GM19452 (cell line): ENCODE data around the gene METTL22.

ENCODE experiments used
- ATAC-seq: cut with Tn5 transposase; IDR thresholded peaks from one replicate; pipeline ENCODE4 v1.9.1; 2021; ENCODE audit not compliant: unreplicated experiment

Gene METTL22

DNA sequence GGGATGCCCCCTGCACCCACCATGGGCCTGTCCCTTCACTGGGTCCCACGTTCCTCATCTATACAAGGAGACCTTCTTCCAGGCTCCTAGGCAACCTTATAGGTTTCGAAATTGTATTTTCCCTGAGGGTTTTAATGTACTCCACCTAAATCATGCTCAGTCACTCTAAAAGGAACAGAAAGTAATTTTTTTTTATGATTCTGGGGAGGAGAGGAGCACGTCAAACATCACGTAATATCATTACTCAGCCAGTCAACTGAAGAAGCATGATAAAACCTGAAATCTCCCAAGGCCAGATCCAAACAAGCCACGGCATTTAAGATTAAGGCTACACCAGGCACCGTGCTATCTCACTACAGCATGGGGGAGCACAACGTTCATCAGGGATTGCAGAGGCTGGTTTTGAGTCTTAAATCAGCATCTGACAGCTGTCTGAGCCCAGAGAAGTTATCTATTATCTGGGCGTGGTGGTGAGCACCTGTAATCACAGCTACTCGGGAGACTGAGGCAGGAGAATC, 27.3 kb upstream of the METTL22 start:
- no peak for ATAC-seq

DNA sequence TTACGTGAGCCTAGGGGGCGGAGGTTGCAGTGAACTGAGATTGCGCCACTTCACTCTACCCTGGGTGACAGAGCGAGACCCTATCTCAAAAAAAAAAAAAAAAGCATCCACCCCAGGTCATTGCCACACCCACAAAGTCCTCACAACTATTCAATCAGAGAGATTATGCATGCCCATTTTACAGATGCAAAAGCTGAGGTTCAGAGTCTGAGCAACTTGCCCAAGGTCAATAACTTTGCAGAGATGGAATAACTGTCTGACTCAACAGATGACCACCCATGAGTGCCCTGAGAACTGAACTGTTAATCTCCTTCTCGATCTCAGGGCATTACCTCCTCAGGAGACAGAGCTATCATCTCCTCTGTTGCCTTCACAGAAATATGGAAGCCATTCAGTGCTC, 25.7 kb upstream of the METTL22 start:
- no peak for ATAC-seq

DNA sequence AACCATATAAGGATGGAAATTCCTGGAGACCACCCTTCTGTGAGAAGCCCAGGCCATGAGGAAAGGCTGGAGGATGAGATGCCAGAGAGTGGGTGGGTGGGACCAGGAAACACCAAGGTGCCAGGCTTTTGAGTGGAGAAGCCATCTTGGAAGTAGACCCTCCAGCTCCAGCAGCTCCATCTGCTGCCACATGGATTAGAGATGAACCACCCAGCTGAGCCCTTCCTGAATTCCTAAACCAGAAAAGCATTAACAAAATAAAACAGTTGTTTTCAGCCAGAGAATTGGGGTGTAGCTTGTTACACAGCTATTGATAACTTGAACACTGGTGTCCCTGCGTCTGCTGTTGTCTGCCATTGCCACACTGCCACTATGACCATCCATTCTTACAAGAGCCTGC, 24.9 kb upstream of the METTL22 start:
- no peak for ATAC-seq

DNA sequence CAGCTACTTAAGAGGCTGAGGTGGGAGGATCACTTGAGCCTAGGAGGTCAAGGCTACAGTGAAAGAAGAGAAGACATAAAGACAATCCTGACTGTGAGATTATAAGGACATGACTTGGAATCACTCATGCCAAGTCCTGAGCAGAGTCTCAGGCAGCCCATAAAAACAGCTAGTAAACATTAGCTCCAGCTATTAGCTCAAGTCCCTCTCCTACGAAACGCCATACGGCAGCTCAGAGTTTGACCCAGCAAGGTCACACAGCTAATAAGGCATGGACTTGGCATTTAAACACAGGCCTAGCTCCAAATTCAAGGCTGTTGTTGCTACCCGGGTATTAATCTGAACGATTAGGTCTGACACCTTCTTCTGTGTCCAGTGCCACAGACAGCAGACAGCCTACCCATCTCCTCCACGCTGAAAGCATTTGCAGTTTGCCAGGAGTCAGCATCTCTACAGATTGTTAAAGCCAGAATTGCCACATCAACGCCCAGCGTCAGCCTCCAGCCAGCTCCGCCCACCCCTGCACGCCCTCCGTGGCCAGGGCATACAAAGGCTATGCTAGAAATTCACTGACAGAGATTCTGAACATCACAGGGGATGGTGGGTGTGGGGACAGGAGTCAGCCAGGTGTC, 21.2 kb upstream of the METTL22 start:
- no peak for ATAC-seq

DNA sequence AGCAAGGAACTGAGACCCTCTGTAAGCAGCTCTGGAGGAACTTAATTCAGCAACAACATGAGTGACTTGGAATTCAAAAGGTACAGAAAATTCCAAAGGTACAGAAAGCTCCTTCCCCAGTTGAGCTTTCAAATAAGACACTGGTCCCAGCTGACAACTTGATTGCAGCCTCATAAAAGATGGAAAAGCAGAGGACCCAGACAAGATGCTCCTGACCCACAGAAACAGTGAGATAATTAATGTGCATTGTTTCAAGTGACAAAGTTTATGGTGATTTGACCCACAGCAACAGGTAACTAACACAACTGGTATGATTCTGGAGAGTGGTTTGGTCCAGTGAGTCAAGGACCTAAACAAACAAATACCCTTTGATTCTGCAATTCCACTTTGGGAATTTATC, 15.9 kb upstream of the METTL22 start:
- ATAC-seq, result no peak

DNA sequence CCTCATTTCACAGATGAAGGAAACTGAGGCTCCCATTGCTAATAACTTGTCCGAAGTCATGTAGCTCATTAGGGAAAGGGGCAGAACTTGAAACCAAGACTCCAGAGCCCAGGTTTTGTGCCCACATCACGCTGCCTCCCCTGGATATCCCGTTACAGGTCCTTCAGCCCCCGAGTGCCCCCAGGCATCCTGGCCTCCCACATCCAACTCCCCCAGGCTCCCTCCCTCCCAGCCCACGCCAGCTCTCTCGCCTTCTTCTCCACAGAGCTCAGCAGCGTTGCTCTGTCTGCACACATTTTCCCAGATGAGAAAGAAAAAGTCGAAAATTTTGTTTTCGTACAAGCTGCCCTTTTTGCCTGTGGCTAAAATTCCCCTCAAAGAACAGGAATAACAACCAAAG, 14.3 kb upstream of the METTL22 start:
- ATAC-seq, result no peak

DNA sequence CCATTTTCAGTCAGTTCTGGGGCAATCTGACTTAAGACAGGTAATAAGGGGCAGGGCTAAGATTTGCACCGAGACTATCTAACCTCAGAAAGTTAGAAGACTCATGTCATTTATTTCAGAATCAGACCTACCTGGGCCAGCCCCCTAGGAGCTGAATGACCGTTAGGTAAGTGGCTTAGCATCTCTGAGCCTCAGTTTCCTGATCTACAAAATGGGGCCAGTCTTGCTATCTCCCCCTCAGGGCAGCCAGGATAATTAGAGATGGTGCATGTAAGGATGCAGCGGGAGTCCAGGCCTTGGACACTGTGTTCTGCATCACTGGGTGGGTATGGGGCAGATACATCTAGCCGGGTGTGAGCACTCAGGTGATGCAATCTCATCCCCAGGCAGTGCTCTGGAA, 10.4 kb upstream of the METTL22 start:
- no peak for ATAC-seq

DNA sequence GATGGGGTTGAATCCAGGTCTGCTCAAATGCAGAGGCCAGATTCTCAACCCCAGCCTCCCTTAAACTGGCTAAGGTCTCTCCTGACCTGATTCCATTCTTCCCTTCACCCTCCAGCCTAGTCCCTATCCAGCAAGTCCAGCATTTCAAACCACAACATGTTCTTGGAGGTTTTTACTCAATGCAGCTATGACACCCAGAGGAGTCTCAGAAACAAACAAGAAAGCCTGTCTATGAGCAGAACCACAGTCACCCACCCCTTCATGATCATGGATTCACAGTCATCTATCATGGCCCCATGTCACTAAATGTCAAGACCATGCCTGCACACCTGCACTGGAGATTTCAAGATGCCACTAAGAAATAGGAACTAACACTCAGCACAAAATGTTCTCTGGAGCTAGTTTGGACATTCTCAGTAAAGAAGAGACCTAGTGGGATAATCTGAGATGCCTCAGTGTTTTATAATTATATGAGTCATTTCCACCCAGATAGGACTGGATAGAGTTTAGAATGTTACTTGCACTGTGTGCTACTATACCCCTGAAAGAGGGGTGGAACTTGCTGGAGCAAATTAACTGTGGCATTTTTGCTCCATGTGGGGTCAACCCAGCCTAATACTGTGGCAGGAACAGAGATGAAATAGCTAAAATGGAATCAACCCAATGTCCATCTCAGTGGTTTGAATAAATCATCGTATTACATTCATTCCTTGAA, 9.5 kb upstream of the METTL22 start:
- ATAC-seq, result no peak

DNA sequence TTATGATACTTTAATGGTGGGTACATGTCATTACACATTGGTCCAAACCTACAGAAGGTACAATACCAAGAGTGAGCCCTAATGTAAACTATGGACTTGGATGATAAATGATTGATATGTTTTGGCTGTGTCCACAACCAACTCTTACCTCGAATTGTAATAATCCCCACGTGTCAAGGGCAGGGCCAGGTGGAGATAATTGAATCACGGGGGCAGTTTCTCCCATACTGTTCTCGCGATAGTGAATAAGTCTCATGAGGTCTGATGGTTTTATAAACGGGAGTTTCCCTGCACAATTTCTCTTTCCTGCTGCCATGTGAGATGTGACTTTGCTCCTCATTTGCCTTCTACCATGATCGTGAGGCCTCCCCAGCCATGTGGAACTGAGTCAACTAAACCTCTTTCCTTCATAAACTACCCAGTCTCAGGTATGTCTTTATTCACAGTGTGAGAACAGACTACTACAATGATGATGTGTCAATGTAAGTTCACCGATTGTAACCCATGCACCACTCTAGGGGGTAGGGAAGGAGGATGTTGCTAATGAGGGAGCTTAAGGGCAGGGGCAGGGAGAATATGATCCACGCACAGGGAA, 7.0 kb upstream of the METTL22 start:
- ATAC-seq, result no peak

DNA sequence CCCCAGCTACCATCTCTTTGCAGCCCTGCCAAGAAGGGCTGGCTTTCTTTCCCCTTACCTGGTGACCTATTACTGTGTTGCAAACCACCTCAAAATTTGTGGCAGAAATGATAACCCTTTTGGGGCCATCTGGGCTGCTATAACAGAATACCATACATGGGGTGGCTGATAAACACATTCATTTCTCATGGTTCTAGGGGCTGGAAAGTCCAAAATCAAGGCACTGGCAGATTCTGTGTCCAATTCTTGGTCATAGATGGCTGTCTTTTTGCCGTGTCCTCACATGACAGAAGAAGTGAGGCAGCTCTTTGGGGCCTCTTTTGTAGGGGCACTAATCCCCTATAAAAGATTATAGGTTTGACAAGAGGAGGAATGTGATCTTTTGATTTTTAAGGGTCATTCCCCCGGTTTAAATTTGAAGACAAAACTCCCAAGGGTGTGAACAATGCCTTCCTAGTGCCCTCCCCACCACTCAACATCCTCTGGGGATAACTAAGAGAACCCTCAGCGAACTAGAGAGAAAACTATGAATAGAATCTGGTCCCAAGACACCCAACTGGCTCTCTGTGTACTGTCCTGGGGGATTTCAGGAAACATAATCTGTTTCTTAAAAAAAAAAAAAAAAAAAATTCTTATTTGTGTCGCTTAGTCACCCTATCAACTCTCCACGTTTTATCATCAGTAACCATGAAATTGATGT, 1.7 kb upstream of the METTL22 start:
- ATAC-seq, result no peak

DNA sequence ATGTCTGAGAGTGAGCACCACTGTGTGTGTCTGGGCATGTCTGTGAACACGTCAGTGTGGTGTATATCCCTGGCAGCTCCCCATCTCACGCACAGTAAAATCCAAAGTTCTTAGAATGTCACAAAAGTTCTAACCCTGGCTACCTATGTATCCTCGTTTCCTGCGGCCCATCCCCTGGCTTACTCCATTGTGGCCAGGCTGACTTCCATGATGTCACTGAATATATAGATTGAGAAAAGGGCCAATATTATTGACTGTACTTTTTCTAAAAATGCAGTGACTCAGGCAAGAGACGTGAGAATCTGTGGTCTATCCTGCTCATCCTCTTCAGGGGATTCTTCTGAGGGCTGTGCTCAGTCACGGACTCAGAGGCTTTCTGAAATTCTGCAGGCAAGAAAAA, 963 bp upstream of the METTL22 start:
- no peak for ATAC-seq

DNA sequence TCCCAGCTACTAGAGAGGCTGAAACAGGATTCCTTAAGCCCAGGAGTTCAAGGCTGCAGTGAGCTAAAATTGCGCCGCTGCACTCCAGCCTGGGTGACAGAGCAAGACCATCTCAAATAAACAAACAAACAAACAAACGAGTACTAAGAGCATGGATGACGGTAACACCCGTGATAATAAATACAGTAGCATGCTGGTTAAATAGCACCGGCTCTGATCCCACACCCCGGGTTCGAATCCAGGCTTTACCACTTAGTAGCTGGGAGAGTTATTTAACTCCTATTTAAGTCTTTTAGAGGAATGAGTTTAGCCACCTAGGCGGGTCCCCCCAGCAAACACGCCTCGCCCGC, 301 bp upstream of the METTL22 start:
- ATAC-seq, result no peak

DNA sequence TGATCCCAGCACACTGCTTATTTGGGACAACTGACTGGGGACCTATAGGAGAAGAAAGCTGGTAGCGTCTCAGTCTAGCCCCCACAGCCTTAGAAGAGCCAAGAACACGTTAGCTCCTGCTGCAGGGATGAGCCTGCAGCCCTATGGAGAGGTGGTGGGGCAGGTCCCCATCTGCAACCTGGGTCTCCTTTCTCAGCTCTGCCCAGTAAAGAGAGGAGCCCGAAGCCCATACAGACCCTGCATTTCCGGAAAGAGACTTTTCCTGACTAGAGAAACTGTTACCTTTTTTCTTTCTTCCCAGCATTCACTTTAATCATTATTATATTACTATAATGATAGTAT, 788 bp downstream of the METTL22 start:
- no peak for ATAC-seq

DNA sequence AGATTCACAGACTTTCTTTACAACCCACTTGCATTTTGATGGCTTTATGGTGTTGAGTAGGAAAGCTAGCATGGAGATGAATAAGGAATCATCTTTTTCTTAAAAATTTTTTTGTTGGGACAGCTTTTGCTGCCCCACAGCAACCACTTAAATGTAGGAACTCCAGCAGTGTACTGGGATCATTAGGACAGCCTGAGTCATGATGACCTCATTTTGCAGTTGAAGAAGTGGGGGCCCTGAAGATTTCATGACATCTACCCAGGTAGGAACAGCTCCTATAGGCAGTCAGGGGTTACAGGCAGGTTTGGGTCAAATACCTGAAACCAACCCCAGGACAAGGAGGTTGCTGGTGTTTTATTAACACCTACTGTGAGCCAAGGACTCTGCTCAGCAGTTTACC, 2.1 kb downstream of the METTL22 start:
- ATAC-seq, result no peak

DNA sequence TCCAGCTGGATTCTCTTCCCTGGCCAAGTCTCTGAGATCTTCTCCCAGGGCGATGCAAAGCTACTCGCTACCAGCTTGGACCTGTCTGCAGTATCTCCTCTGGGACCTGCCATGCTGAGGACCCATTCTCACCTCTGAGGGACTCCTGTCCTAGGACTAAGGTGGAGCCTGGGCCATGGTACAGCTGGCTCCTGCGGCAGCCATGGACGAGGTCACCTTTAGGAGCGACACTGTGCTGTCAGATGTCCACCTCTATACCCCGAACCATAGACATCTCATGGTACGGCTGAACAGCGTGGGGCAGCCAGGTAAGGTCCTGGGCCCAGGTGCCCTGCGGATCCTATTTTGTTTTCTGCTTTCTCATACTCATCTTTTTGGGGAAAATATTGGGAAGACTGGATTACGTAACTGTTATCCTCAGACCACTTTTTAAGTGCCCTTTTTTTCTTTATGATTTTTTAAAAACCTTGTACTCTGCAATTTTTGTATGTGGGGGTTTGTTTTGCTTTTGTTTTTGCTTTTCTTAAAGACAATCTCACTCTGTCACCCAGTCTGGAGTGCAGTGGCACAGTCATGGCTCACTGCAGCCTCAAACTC, 4.1 kb downstream of the METTL22 start:
- no peak for ATAC-seq

DNA sequence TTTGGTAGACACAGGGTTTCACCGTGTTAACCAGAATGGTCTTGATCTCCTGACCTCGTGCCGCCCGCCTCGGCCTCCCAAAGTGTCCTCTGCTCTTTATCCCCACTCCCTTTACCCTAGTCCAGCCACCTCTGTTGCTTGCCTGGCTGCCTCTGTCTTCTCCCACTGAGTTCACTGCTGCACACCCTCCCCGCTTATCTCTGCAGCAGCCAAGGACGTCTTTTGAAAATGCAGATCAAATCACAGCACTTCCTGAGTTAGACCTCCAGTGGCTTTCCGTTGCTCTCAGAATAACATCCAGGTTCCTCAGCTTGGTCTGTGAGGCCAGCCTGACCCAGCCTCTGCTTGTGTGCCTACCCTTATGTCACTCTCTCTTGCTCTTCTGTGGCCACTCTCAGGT, 5.4 kb downstream of the METTL22 start:
- no peak for ATAC-seq

DNA sequence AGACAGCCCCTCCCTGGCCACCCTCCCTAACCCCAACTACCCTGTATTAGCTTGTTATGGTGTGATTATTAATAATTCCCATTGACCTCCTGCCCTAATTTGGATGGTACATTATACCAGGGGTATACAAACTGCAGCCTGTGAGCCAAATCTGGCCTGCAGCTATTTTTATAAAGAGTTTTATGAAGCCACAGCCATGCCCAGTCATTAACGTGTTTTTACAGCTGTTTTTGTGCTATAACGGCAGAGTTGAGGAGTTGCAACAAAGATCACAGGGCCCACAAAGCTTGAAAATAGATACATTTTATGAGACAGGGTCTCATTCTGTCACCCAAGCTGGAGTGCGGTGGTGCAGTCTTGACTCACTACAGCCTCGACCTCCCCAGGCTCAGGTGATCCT, 6.0 kb downstream of the METTL22 start:
- ATAC-seq, result no peak

DNA sequence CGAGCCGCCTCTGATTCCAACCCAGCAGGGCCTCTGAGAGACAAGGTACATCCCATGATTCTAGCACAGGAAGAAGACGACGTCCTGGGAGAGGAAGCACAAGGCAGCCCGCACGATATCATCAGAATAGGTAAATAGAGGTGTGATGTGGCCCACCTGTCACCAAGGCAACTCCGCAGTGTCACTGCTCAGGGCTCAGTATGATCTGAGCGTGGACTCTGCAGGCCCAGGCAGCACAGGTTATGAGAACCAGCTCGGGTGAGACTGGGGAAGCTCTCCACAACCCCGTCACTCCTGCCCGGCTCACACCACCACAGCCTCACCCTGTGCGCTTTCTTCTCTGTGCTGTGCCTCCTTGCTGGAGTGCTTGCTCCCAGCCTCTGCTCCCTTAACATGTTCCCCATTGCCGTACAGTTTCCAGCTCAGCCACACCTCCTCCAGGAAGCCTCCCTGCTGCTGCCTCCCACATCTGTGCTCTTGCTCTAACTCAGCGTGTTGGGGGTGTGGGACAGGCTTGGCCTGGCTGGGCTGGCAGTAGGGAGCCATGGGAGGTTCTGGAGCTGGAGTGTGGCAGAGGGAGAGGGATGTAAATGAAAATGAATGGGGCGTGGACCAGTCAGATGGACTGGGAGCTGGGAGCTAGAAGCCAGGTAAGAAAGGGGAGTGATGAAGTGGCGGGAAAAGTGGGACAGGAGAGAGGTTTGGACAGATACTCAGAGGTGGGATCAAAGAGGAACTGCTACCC, 7.7 kb downstream of the METTL22 start:
- no peak for ATAC-seq

DNA sequence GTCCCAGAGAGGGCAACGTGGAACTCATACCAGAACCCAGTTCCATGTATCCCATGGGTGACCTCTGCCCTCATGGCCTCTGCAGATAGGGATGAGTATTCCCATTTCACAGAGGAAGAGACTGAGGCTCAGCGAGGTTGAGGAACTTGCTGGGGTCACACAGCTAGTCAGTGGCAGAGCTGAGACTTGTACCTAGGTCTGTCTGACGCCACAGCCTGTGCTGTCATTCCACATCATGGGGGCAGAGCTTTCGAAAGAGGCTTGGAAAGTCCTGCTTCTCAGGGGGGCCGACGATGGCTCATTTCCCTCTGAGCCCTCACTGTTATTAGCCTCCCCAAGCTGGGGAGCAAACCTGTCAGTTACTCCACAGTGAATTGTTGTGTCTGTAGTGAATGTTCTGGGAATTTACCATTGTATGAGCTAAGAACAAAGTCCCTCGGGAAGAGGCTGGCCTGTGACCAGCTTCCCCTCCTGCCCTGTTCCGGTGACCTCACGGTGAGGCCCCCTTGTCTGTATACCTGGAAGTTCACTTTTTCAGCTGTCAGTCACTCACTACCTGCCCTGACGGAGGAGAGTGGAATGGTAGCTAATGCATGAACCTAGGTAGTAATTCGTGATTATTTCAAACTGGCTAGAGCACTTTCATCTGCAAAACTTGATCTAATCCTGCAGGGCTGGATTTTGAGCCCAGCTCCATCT, 8.9 kb downstream of the METTL22 start:
- no peak for ATAC-seq

DNA sequence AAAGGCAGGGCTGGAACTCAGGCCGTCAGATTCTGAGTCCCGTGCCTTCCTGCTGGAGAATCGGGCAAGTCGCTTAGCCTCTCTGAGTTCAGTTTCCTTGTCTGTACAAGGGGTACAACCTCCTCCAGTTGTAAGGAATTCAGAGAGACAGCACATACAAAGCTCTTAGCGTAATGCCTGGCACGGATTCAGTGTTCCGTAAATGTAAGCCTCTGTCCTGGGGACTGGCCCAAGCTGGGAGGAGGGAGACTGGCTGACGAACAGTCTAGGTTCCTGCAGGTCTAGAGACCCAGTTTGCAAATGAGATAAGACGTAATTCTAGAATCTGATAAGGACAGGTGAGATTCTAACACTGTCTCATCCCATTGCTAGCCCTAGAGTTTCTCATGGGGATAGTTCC, 9.9 kb downstream of the METTL22 start:
- ATAC-seq, result no peak
